IMR-90 (cell line): ENCODE measurements around the gene LRRTM3.

Experiments
- BHLHE40 ChIP-seq: fragments of 150-350 bp; IDR thresholded peaks from 2 replicates; pipeline ENCODE4 v1.6.1; 2016; ENCODE audit warnings: mild to moderate bottlenecking, low read depth, low read length
- CHD1 ChIP-seq: IDR thresholded peaks from 2 replicates; pipeline ENCODE4 v1.6.1; 2012; ENCODE audit warnings: low read depth, low read length, improper control_type of control experiment
- FOS ChIP-seq: fragments of 150-350 bp; IDR thresholded peaks from 2 replicates; pipeline ENCODE4 v1.6.1; 2016; ENCODE audit warnings: low read depth, low read length
- MAZ ChIP-seq: IDR thresholded peaks from 2 replicates; pipeline ENCODE4 v1.6.1; 2012; ENCODE audit warnings: low read depth, mild to moderate bottlenecking, low read length, improper control_type of control experiment, moderate library complexity, borderline replicate concordance
- MXI1 ChIP-seq: IDR thresholded peaks from 2 replicates; pipeline ENCODE4 v1.6.1; 2012; ENCODE audit warnings: low read depth, mild to moderate bottlenecking, low read length, moderate library complexity, borderline replicate concordance
- NFE2L2 ChIP-seq: fragments of 150-350 bp; IDR thresholded peaks from 2 replicates; pipeline ENCODE4 v1.6.1; 2016; ENCODE audit warnings: low read depth, mild to moderate bottlenecking, low read length
- POLR2A ChIP-seq: IDR thresholded peaks from 2 replicates; pipeline ENCODE4 v1.6.1; 2012; ENCODE audit warnings: mild to moderate bottlenecking, low read depth, low read length
- RAD21 ChIP-seq: IDR thresholded peaks from 2 replicates; pipeline ENCODE4 v1.6.1; 2012; ENCODE audit warnings: low read length, improper control_type of control experiment
- SMC3 ChIP-seq: fragments of 150-350 bp; IDR thresholded peaks from 2 replicates; pipeline ENCODE4 v1.6.1; 2016; ENCODE audit warnings: low read depth, mild to moderate bottlenecking, antibody characterized with exemption, low read length, moderate library complexity
- TF ChIP-seq, protein P1 (sequence below): conservative IDR thresholded peaks from 2 replicates; pipeline ENCODE4 v1.5.1; 2012; ENCODE audit warnings: mild to moderate bottlenecking, low read depth, low read length, improper control_type of control experiment
- TF ChIP-seq, protein P2 (sequence below): fragments of 150-350 bp; IDR thresholded peaks from 2 replicates; pipeline ENCODE4 v1.6.1; 2017; ENCODE audit warnings: mild to moderate bottlenecking, antibody characterized with exemption, low read length, low read depth
- TF ChIP-seq, protein P3 (sequence below): fragments of 150-350 bp; IDR thresholded peaks from 2 replicates; pipeline ENCODE4 v1.6.1; 2016; ENCODE audit warnings: low read depth, mild to moderate bottlenecking, low read length, moderate library complexity, borderline replicate concordance

DNA sequence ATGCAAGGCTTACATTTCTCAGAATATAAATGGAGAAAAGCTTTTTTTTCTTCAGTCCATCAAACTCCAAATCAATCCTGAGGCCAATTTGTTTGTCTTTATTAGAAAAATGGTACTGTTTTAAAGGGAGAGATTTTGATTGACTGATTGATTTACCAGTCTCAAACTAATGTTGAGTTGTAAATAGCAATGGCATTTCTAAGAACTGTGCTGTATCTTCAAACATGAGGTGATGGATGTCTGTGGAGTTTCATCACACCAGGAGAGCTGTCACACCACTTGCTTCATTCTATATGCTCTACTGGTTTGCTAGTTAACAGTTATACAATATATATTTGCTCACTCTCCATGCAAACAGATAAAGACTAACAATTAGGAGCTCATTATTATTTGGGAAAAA is 39.0 kb upstream of the LRRTM3 start:
- TF ChIP-seq BHLHE40 (no peak), RAD21 (no peak), POLR2A (no peak), FOS (no peak), MXI1 (no peak), MAZ (no peak), NFE2L2 (no peak), CHD1 (no peak), SMC3 (no peak)
- TF ChIP-seq, protein P1, sequence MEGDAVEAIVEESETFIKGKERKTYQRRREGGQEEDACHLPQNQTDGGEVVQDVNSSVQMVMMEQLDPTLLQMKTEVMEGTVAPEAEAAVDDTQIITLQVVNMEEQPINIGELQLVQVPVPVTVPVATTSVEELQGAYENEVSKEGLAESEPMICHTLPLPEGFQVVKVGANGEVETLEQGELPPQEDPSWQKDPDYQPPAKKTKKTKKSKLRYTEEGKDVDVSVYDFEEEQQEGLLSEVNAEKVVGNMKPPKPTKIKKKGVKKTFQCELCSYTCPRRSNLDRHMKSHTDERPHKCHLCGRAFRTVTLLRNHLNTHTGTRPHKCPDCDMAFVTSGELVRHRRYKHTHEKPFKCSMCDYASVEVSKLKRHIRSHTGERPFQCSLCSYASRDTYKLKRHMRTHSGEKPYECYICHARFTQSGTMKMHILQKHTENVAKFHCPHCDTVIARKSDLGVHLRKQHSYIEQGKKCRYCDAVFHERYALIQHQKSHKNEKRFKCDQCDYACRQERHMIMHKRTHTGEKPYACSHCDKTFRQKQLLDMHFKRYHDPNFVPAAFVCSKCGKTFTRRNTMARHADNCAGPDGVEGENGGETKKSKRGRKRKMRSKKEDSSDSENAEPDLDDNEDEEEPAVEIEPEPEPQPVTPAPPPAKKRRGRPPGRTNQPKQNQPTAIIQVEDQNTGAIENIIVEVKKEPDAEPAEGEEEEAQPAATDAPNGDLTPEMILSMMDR = no peak
- TF ChIP-seq, protein P2, sequence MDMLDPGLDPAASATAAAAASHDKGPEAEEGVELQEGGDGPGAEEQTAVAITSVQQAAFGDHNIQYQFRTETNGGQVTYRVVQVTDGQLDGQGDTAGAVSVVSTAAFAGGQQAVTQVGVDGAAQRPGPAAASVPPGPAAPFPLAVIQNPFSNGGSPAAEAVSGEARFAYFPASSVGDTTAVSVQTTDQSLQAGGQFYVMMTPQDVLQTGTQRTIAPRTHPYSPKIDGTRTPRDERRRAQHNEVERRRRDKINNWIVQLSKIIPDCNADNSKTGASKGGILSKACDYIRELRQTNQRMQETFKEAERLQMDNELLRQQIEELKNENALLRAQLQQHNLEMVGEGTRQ = no peak
- TF ChIP-seq, protein P3, sequence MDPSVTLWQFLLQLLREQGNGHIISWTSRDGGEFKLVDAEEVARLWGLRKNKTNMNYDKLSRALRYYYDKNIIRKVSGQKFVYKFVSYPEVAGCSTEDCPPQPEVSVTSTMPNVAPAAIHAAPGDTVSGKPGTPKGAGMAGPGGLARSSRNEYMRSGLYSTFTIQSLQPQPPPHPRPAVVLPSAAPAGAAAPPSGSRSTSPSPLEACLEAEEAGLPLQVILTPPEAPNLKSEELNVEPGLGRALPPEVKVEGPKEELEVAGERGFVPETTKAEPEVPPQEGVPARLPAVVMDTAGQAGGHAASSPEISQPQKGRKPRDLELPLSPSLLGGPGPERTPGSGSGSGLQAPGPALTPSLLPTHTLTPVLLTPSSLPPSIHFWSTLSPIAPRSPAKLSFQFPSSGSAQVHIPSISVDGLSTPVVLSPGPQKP = no peak
